Measurements from ENCODE around the gene TRAF3IP1.
A peak's percentile ranks its signal among the peaks of the same experiment; 100 is the strongest.

The TRAF3IP1 gene

DNA sequence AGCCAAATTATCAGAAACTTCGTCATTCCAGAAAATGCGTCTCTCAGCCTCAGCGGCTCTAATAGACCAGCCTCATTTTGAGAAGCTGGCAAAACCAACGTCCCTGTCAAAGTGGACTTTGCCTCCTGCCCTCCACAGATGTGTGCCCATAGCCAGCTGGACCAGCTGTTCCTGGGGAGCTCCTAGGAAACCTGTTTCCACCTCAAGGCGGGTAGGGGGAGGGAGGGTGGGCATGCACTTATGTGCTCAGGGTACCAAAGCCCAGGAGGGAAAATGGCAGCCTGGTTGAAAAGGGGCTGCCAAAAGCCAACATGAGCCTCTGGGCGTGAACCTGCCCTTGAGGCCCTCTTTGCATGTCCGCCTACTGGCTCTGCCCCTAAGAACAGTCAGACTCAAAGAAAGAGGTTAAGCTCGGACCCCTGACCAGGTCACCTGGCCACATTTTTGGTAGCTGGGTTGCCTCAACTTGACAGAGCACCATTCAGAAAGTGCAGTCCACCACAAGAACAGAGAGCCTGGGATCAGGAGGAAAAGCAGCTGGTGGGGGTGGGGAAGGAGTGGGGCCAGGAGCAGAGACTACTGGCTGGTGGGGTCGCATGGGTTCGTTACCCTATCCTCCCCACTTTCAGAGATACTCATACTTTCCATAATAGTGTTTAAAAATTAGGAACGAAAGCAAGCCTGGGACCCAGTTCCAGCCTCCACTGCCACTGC lies 35.4 kb upstream of the TRAF3IP1 start:
- no peak for TF ChIP-seq CTCF (IDR thresholded peaks at IDR 0.05; ENCODE audit: borderline replicate concordance, control extremely low read depth, extremely low read depth, insufficient read depth, missing control alignments)
- in situ Hi-C loops (cut with MboI; ENCODE audit: low sequenced_read_pairs, unreplicated experiment), result no loop called here
- no peak for DNase-seq (ENCODE audit: low spot score)

- no peak for DNase-seq (ENCODE audit: low spot score)
- no peak for TF ChIP-seq CTCF (IDR thresholded peaks at IDR 0.05; ENCODE audit: borderline replicate concordance, control extremely low read depth, extremely low read depth, insufficient read depth, missing control alignments)
- in situ Hi-C loops (cut with MboI; ENCODE audit: low sequenced_read_pairs, unreplicated experiment), result no loop called here
Measured at GRCh38 chr2:238285653-238286082, 34.6 kb upstream of the TRAF3IP1 start.

DNA sequence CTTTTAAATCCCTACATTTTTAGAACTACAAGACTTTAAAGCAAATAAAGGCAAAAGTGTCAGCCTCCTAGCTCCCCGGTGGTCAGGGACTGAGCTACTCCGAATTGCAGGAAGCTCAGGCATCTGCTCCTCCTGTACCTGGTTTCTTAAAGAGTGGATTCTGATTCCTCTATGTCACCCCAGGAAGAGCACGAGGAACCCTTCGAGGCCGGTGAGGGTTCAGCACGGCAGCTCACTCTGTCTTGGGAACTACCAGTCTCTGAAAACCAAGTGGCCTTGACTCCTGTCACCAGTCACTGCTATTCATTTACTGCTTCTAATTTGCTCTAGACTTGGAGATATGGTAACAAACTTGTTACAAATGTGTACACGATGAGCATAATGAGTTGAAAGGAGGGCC lies 34.2 kb upstream of the TRAF3IP1 start:
- in situ Hi-C loops (cut with MboI; ENCODE audit: low sequenced_read_pairs, unreplicated experiment), result no loop called here
- no peak for DNase-seq (ENCODE audit: low spot score)
- TF ChIP-seq CTCF (IDR thresholded peaks at IDR 0.05; ENCODE audit: borderline replicate concordance, control extremely low read depth, extremely low read depth, insufficient read depth, missing control alignments), result no peak

GRCh38 chr2:238286551-238286950 lies 33.8 kb upstream of the TRAF3IP1 start:
- no peak for TF ChIP-seq CTCF (IDR thresholded peaks at IDR 0.05; ENCODE audit: borderline replicate concordance, control extremely low read depth, extremely low read depth, insufficient read depth, missing control alignments)
- DNase-seq (ENCODE audit: low spot score), result no peak

GRCh38 chr2:238286987-238287736 lies 33.2 kb upstream of the TRAF3IP1 start:
- TF ChIP-seq CTCF (IDR thresholded peaks at IDR 0.05; ENCODE audit: borderline replicate concordance, control extremely low read depth, extremely low read depth, insufficient read depth, missing control alignments), result no peak
- in situ Hi-C loops (cut with MboI; ENCODE audit: low sequenced_read_pairs, unreplicated experiment), result no loop called here
- no peak for DNase-seq (ENCODE audit: low spot score)

More at GRCh38 chr2:238286551-238286950, 33.8 kb upstream of the TRAF3IP1 start:
- in situ Hi-C loops (cut with MboI; ENCODE audit: low sequenced_read_pairs, unreplicated experiment), result no loop called here

- TF ChIP-seq CTCF (IDR thresholded peaks at IDR 0.05; ENCODE audit: borderline replicate concordance, control extremely low read depth, extremely low read depth, insufficient read depth, missing control alignments), result no peak
- in situ Hi-C loops (cut with MboI; ENCODE audit: low sequenced_read_pairs, unreplicated experiment), result no loop called here
- DNase-seq (ENCODE audit: low spot score), result peak; percentile 60
Measured at GRCh38 chr2:238287737-238288649, 32.3 kb upstream of the TRAF3IP1 start, which contains the start of gene PER2. Gene PER2 (minus strand): TSS chr2:238288610. CDS start chr2:238277936, 10,674 bp downstream.
